ENCODE measurements around the gene ZSCAN12. TPM values are rescaled to one million over a fixed set of nuclear protein-coding genes. Genes with fewer than 3 reads are reported as not detected.

Gene ZSCAN12
- total RNA-seq, 2 donors from 2014 or later: 3.0 to 4.9 TPM

- Histone ChIP-seq H3K36me3 (replicated peaks in 1 of 2; ENCODE audit: insufficient read depth in 1 of 2, low read depth in 2 of 2) (no peaks in the 10 kb centered on the region), H3K27ac (peak overlapping the region; percentile 93 to 99 (median 96)), H3K9me3 (no peaks in the 10 kb centered on the region), H3K27me3 (no peaks in the 10 kb centered on the region), H3K4me1 (peaks cover 18% of the 10 kb centered on the region), H3K4me3 (peak overlapping the region; percentile 10 to 48)
- ATAC-seq: peak; percentile 13
- WGBS, 2 donors: 9 to 10% methylated on average over 23 to 24 of the region's 24 CpGs
- no peak for TF ChIP-seq POLR2A (IDR thresholded peaks at IDR 0.05)
- no peak for TF ChIP-seq CTCF (IDR thresholded peaks at IDR 0.05)
- intact Hi-C loops (cut with DNase I): loop anchor here (10.0 kb wide), 1 partner anchor 72 kb away; the partner anchor contains the start of gene ZSCAN26
- peak; percentile 21 to 53 (median 34) for DNase-seq
Measured at GRCh38 chr6:28336284-28337120, 63.0 kb downstream of the ZSCAN12 start.

DNA sequence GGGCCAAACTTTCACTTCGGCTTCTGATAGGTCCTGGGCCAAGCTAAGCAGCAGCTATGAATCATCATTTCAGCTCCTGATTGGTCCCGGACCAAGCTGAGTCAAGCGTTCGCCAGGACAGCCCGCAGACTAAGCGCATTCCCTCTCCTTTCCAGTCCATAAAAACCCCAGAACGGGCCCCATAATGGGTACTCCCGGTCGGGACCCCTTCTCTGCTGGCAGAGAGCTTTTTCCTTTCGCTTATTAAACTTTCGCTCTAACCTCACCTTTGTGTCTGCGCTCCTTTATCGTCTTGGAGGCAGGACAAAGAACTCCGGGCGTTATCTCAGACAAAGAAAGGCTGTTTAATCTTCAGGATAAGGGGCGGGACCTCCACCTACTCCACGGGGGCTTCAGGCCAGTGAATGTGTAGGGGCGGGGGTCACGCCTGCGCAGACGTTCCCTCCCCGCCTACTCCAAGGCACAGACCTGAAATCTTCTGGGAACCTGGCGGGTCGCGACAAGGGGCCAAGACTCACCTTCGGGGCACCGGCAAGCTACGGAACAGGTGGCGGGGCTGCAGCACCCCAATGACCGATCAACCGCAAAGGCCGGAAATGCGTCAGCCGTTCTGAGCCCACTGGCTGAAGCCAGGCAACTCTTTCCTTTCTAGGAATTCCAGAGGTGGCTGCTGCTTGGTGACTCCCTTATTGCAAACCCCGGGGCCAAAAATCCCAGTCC, 63.8 kb downstream of the ZSCAN12 start, which contains the start of gene ZSCAN31:
ZSCAN31 (minus strand) TSS at position 585 of the 720 bp plus-strand sequence. CDS start 6,465 bp downstream, outside the sequence.
- peak; percentile 97 to 99 (median 99) for DNase-seq
- peak; percentile 96 for ATAC-seq
- Histone ChIP-seq H3K9me3 (no peaks in the 10 kb centered on the region), H3K4me3 (peak within 1 kb of the TSS; percentile 10 to 48), H3K36me3 (replicated peaks in 1 of 2; ENCODE audit: insufficient read depth in 1 of 2, low read depth in 2 of 2) (no peaks in the 10 kb centered on the region), H3K27me3 (no peaks in the 10 kb centered on the region), H3K4me1 (peaks cover 18% of the 10 kb centered on the region), H3K27ac (peak within 1 kb of the TSS; percentile 93 to 99 (median 96))
- peak; percentile 90 to 99 (median 98) for TF ChIP-seq POLR2A (IDR thresholded peaks at IDR 0.05)
- TF ChIP-seq CTCF (IDR thresholded peaks at IDR 0.05): no peak
- WGBS, 2 donors: 0 to 1% methylated on average over 18 to 35 of the region's 35 CpGs
- intact Hi-C loops (cut with DNase I): loop anchor here (10.0 kb wide), 1 partner anchor 71 kb away; the partner anchor contains the start of gene ZSCAN26

GRCh38 chr6:28335040-28335563, 64.4 kb downstream of the ZSCAN12 start:
- ATAC-seq: peak; percentile 7

More at GRCh38 chr6:28335040-28335563, 64.4 kb downstream of the ZSCAN12 start:
- DNase-seq: peak in 1 of 4 donors; percentile 14
- H3K4me3 ChIP-seq: peak overlapping the region in 1 of 2 donors; percentile 48
- H3K4me1 ChIP-seq: peaks cover 18% of the 10 kb centered on the region
- peak overlapping the region; percentile 93 to 99 (median 96) for H3K27ac ChIP-seq
- no peaks in the 10 kb centered on the region for H3K9me3 ChIP-seq
- intact Hi-C loops (cut with DNase I): loop anchor here (10.0 kb wide), 1 partner anchor 70 kb away; the partner anchor contains the start of gene ZSCAN26
- no peaks in the 10 kb centered on the region for H3K36me3 ChIP-seq (replicated peaks in 1 of 2; ENCODE audit: insufficient read depth in 1 of 2, low read depth in 2 of 2)
- H3K27me3 ChIP-seq: no peaks in the 10 kb centered on the region
- WGBS, 2 donors: 24 to 34% methylated on average over 12 of the region's 12 CpGs
- TF ChIP-seq POLR2A (IDR thresholded peaks at IDR 0.05): no peak
- peak in 1 of 7 experiments; percentile 9 for TF ChIP-seq CTCF (IDR thresholded peaks at IDR 0.05)

Data from body of pancreas (tissue), 4 donors.